Neutrophil (primary cell): ENCODE results near the gene NAALADL2.

ENCODE experiments used
- H3K27ac ChIP-seq: fragments of 200-600 bp; sonication (generic); 2 replicates; pipeline ENCODE4 v1.5.1; 2016; ENCODE audit warnings: mild to moderate bottlenecking, moderate library complexity
- H3K27me3 ChIP-seq: fragments of 200-600 bp; sonication (generic); 2 replicates; pipeline ENCODE4 v1.6.0; 2016; ENCODE audit warnings: mild to moderate bottlenecking
- H3K36me3 ChIP-seq: fragments of 200-600 bp; sonication (generic); 2 replicates; pipeline ENCODE4 v1.5.1; 2017
- H3K4me1 ChIP-seq, 2 experiments: fragments of 200-600 bp in 1 of 2; sonication (generic) in 1 of 2; 1 replicate in 1 of 2; 2 replicates in 1 of 2; pipeline versions ENCODE4 v1.5.1 to v1.6.1; 2013 to 2016; ENCODE audit warnings: low read depth in 1 of 2, low read length in 1 of 2, mild to moderate bottlenecking in 1 of 2, moderate library complexity in 1 of 2; ENCODE audit not compliant: control insufficient read depth in 1 of 2, insufficient read depth in 1 of 2
- H3K4me3 ChIP-seq, 2 experiments: fragments of 200-600 bp in 1 of 2; sonication (generic) in 1 of 2; 1 replicate in 1 of 2; 2 replicates in 1 of 2; pipeline ENCODE4 v1.5.1; 2013 to 2016; ENCODE audit warnings: low read depth in 1 of 2, low read length in 1 of 2, mild to moderate bottlenecking in 1 of 2, moderate library complexity in 1 of 2
- H3K9me3 ChIP-seq: fragments of 200-600 bp; sonication (generic); 2 replicates; pipeline ENCODE4 v1.5.1; 2016
- TF ChIP-seq, protein P1 (sequence below): fragments of 200-600 bp; sonication (generic); IDR thresholded peaks from 2 replicates; pipeline ENCODE4 v1.5.1; 2016; ENCODE audit warnings: antibody characterized with exemption

NAALADL2 gene

DNA sequence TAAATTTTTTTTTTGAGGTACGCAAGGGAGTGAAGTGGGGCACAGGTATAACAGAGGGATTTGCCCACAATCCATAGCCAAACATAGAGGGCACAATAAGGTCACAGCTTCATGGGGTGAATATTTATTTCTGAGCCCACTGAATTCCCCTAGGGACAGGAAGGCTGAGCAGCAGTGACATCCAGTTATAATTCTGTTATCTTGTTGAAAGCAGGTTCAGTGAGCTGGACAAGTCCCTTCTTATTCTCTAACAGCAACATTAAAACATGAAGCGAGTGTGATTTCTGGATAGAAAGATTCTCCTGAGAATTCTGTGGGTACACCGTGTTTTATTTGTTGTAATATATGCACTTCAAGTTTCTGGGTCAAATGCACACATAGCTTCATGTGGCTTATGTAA is 538.2 kb downstream of the NAALADL2 start:
- no peak overlapping the region for H3K4me3 ChIP-seq
- no peaks in the 10 kb centered on the region for H3K4me1 ChIP-seq
- no peaks in the 10 kb centered on the region for H3K36me3 ChIP-seq
- TF ChIP-seq, protein P1, sequence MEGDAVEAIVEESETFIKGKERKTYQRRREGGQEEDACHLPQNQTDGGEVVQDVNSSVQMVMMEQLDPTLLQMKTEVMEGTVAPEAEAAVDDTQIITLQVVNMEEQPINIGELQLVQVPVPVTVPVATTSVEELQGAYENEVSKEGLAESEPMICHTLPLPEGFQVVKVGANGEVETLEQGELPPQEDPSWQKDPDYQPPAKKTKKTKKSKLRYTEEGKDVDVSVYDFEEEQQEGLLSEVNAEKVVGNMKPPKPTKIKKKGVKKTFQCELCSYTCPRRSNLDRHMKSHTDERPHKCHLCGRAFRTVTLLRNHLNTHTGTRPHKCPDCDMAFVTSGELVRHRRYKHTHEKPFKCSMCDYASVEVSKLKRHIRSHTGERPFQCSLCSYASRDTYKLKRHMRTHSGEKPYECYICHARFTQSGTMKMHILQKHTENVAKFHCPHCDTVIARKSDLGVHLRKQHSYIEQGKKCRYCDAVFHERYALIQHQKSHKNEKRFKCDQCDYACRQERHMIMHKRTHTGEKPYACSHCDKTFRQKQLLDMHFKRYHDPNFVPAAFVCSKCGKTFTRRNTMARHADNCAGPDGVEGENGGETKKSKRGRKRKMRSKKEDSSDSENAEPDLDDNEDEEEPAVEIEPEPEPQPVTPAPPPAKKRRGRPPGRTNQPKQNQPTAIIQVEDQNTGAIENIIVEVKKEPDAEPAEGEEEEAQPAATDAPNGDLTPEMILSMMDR, result no peak
- H3K27me3 ChIP-seq, result no peaks in the 10 kb centered on the region
- no peak overlapping the region for H3K27ac ChIP-seq
- H3K9me3 ChIP-seq, result peaks cover 3% of the 10 kb centered on the region

DNA sequence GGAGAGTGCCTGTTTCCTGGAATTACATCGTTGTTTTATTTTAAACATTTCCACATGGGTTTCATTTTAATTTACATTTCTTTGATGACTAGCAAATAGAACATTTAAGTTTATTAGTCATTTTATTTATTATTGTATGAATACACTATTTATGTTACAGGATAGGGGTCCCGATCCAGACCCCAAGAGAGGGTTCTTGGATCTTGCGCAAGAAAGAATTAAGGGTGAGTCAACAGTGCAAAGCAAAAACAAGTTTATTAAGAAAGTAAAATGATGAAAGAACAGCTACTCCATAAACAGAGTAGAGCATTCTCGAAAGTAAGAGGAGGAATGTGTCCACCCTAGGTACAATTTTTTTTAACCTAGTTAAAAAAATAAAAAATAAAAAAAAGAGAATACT is 539.5 kb downstream of the NAALADL2 start:
- Histone ChIP-seq H3K36me3 (no peaks in the 10 kb centered on the region), H3K4me3 (no peak overlapping the region), H3K27ac (no peak overlapping the region), H3K27me3 (no peaks in the 10 kb centered on the region), H3K9me3 (peaks cover 3% of the 10 kb centered on the region), H3K4me1 (no peaks in the 10 kb centered on the region)
- TF ChIP-seq, protein P1, result no peak

DNA sequence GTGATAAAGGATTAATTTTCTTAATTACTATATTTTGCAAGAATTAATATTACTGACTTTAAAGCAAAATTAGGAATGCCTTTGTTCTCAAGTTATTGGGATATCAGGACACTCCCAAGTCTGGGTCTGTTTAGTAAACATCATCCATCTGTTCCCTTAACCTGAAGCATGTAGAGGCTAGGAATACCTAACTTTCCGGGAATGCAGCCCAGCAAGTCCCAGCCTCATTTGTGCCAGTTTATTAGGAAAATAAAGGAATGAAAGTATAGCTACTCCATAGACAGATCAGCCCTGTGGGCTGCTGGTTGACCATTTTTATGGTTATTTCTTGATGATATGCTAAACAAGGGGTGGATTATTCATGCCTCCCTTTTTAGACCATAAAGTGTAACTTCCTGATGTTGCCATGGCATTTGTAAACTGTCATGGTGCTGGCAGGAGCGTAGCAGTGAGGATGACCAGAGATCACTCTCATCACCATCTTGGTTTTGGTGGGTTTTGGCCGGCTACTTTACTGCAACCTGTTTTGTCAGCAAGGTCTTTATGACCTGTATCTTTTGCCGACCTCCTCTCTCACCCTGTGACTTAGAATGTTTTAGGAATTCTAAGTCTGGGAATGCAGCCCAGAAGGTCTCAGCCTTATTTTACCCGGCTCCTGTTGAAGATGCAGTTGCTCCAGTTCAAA is 540.2 kb downstream of the NAALADL2 start:
- Histone ChIP-seq H3K27me3 (no peaks in the 10 kb centered on the region), H3K4me1 (no peaks in the 10 kb centered on the region), H3K36me3 (no peaks in the 10 kb centered on the region), H3K27ac (no peak overlapping the region), H3K9me3 (peaks cover 3% of the 10 kb centered on the region), H3K4me3 (no peak overlapping the region)
- TF ChIP-seq, protein P1, result no peak

DNA sequence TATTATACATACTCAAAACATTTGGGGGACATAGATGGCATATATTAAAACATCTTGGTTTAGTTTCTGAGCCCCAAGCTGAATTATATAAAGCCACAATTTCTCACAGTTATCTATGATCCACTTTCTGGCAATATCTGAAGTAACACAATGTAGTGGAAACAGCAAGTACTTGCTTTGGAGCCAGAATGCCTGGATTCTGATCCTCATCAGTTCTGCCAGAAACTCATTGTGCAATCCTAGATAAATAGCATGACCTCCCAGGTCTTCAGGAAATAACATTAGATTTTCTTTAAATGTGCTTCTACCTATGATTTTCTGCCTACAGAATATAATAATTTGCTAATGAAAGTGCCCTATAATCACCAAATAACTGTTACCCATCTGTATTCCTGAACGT is 544.9 kb downstream of the NAALADL2 start:
- TF ChIP-seq, protein P1, result no peak
- Histone ChIP-seq H3K4me1 (no peaks in the 10 kb centered on the region), H3K36me3 (no peaks in the 10 kb centered on the region), H3K9me3 (peaks cover 3% of the 10 kb centered on the region), H3K27ac (no peak overlapping the region), H3K27me3 (no peaks in the 10 kb centered on the region), H3K4me3 (no peak overlapping the region)

DNA sequence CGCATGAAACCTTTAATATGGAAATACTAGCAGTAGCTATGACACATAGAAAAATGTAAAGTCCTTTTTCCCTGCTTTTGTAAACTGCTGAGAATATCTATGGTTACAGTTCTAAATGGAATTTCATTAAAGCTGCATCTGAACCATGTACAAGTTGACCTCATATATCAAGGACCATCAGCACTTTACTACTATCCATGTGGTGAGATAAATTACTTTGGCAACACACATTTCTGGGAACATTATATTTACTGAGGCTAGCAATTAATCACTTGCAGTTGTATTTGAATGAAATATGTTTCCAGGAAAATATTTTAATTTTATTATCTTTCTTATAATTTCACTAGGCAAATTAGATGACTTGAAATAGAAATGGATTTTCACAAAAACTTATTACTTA is 545.5 kb downstream of the NAALADL2 start:
- peaks cover 3% of the 10 kb centered on the region for H3K9me3 ChIP-seq
- H3K27me3 ChIP-seq, result no peaks in the 10 kb centered on the region
- TF ChIP-seq, protein P1, result no peak
- no peak overlapping the region for H3K27ac ChIP-seq
- no peaks in the 10 kb centered on the region for H3K4me1 ChIP-seq
- no peak overlapping the region for H3K4me3 ChIP-seq
- H3K36me3 ChIP-seq, result no peaks in the 10 kb centered on the region
